Peyer's patch (tissue), 4 donors: ENCODE data around the gene GNG7. TPM values are rescaled to one million over a fixed set of nuclear protein-coding genes. Genes with fewer than 3 reads are reported as not detected.

Source experiments
- DNase-seq, 3 donors: peaks; one replicate each; pipeline ENCODE4 v3.0.0-alpha.2; 2017 to 2019
- H3K27ac ChIP-seq, 4 donors: fragments of 200-600 bp; sonication (generic); one replicate each; pipeline ENCODE4 v1.5.1; 2016 to 2019
- H3K27me3 ChIP-seq, 2 donors: fragments of 200-600 bp; sonication (generic); one replicate each; pipeline ENCODE4 v1.5.1; 2019
- H3K36me3 ChIP-seq, 3 donors: fragments of 200-600 bp; sonication (generic); one replicate each; pipeline ENCODE4 v1.5.1; 2016 to 2019
- H3K4me1 ChIP-seq, 4 donors: fragments of 200-600 bp; sonication (generic); one replicate each; pipeline ENCODE4 v1.5.1; 2016 to 2019
- H3K4me3 ChIP-seq, 4 donors: fragments of 200-600 bp; sonication (generic); 1 replicate in 3 of 4; 2 replicates in 1 of 4; pipeline ENCODE4 v1.5.1; 2016 to 2019; ENCODE audit warnings: mild to moderate bottlenecking in 1 of 4
- H3K9me3 ChIP-seq, 4 donors: fragments of 200-600 bp; sonication (generic); one replicate each; pipeline ENCODE4 v1.5.1; 2016 to 2019; ENCODE audit warnings: mild to moderate bottlenecking in 1 of 4
- CTCF ChIP-seq, 6 experiments: fragments of 450-650 bp in 4 of 6; fragments of 200-600 bp in 2 of 6; sonication (generic) in 1 of 6; IDR thresholded peaks; one replicate each; pipeline ENCODE4 v1.5.1; 2017 to 2019; ENCODE audit warnings: antibody characterized with exemption in 6 of 6, mild to moderate bottlenecking in 3 of 6, moderate library complexity in 1 of 6
- POLR2A ChIP-seq, 2 donors: fragments of 450-650 bp; IDR thresholded peaks; one replicate each; pipeline ENCODE4 v1.5.1; 2017; ENCODE audit warnings: antibody characterized with exemption in 2 of 2, mild to moderate bottlenecking in 2 of 2, moderate library complexity in 2 of 2
- total RNA-seq, 4 donors: library from RNA; depleted of rRNA; stranded (reverse); fragments of >200 nt; gene quantifications; one replicate each; pipeline ENCODE4 v1.1.0, GENCODE V29; 2016

Gene GNG7
- total RNA-seq, 4 donors from 2014 or later = 1.2 to 14.9 (median 2.0) TPM

GRCh38 chr19:2602391-2603181 lies 99.9 kb downstream of the GNG7 start:
- peak overlapping the region in 1 of 4 donors; percentile 24 for H3K4me3 ChIP-seq
- H3K27me3 ChIP-seq = no peaks in the 10 kb centered on the region
- peaks cover 0 to 16% (median 7%) of the 10 kb centered on the region in 4 donors for H3K4me1 ChIP-seq
- no peaks in the 10 kb centered on the region for H3K36me3 ChIP-seq
- H3K27ac ChIP-seq = peak overlapping the region in 3 of 4 donors; percentile 0 to 86 (median 28)
- H3K9me3 ChIP-seq = no peaks in the 10 kb centered on the region
- DNase-seq = peak in 2 of 3 donors; percentile 63 to 67
- TF ChIP-seq POLR2A (IDR thresholded peaks at IDR 0.05) (no peak), CTCF (IDR thresholded peaks at IDR 0.05) (no peak)

- Histone ChIP-seq H3K4me3 (no peak overlapping the region), H3K27me3 (no peaks in the 10 kb centered on the region), H3K9me3 (no peaks in the 10 kb centered on the region), H3K27ac (peak overlapping the region in 1 of 4 donors; percentile 86), H3K4me1 (peaks cover 0 to 16% (median 5%) of the 10 kb centered on the region in 4 donors), H3K36me3 (no peaks in the 10 kb centered on the region)
- TF ChIP-seq POLR2A (IDR thresholded peaks at IDR 0.05) (no peak), CTCF (IDR thresholded peaks at IDR 0.05) (no peak)
- peak; percentile 17 to 42 (median 19) for DNase-seq
These were observed 101.3 kb downstream of the GNG7 start for GRCh38 chr19:2600914-2601870.

GRCh38 chr19:2594319-2594718 lies 108.2 kb downstream of the GNG7 start:
- TF ChIP-seq POLR2A (IDR thresholded peaks at IDR 0.05) = no peak
- TF ChIP-seq CTCF (IDR thresholded peaks at IDR 0.05) = no peak
- Histone ChIP-seq H3K36me3 (no peaks in the 10 kb centered on the region), H3K27ac (no peak overlapping the region), H3K4me1 (peaks cover 0 to 1% (median 0%) of the 10 kb centered on the region in 4 donors), H3K27me3 (no peaks in the 10 kb centered on the region), H3K4me3 (no peak overlapping the region), H3K9me3 (no peaks in the 10 kb centered on the region)
- no peak for DNase-seq

GRCh38 chr19:2592824-2593223 lies 109.7 kb downstream of the GNG7 start:
- peaks cover 0 to 9% (median 0%) of the 10 kb centered on the region in 4 donors for H3K4me1 ChIP-seq
- H3K9me3 ChIP-seq = no peaks in the 10 kb centered on the region
- H3K4me3 ChIP-seq = no peak overlapping the region
- no peak overlapping the region for H3K27ac ChIP-seq
- no peaks in the 10 kb centered on the region for H3K27me3 ChIP-seq
- TF ChIP-seq POLR2A (IDR thresholded peaks at IDR 0.05) (no peak), CTCF (IDR thresholded peaks at IDR 0.05) (no peak)
- no peaks in the 10 kb centered on the region for H3K36me3 ChIP-seq
- peak in 1 of 3 donors; percentile 15 for DNase-seq

- no peak for TF ChIP-seq CTCF (IDR thresholded peaks at IDR 0.05)
- TF ChIP-seq POLR2A (IDR thresholded peaks at IDR 0.05) = no peak
- no peak for DNase-seq
- no peaks in the 10 kb centered on the region for H3K27me3 ChIP-seq
- H3K4me3 ChIP-seq = no peak overlapping the region
- H3K9me3 ChIP-seq = no peaks in the 10 kb centered on the region
- H3K27ac ChIP-seq = no peak overlapping the region
- H3K36me3 ChIP-seq = no peaks in the 10 kb centered on the region
- peaks cover 0 to 9% (median 0%) of the 10 kb centered on the region in 4 donors for H3K4me1 ChIP-seq
These were observed 110.8 kb downstream of the GNG7 start for GRCh38 chr19:2591537-2592291.
